GM12892 (cell line): ENCODE measurements around the gene PLA2G6.

Experiments
- POLR2A ChIP-seq: IDR thresholded peaks from 2 replicates; pipeline ENCODE4 v1.6.1; 2011; ENCODE audit warnings: low read depth, low read length, control low read depth
- POLR2AphosphoS5 ChIP-seq: IDR thresholded peaks from 2 replicates; pipeline ENCODE4 v1.6.1; 2011; ENCODE audit warnings: low read depth, low read length, control low read depth
- TAF1 ChIP-seq: IDR thresholded peaks from 2 replicates; pipeline ENCODE4 v1.6.1; 2011; ENCODE audit warnings: low read depth, mild to moderate bottlenecking, control low read depth, low read length, borderline replicate concordance

- TF ChIP-seq POLR2A (no peak), POLR2AphosphoS5 (no peak), TAF1 (no peak)
Observed at GRCh38 chr22:38177044-38177443, 4.6 kb downstream of the PLA2G6 start.
